ENCODE data around the gene CFAP46. TPM values are rescaled to one million over a fixed set of nuclear protein-coding genes. Genes with fewer than 3 reads are reported as not detected.
"Not testable (repeated sequence)": the region's sequence is repeated elsewhere in the genome, so short reads cannot be mapped to it uniquely, and the experiment has no call there.

CFAP46 gene
- total RNA-seq, 1 experiment from 2014 or later, result not detected

DNA sequence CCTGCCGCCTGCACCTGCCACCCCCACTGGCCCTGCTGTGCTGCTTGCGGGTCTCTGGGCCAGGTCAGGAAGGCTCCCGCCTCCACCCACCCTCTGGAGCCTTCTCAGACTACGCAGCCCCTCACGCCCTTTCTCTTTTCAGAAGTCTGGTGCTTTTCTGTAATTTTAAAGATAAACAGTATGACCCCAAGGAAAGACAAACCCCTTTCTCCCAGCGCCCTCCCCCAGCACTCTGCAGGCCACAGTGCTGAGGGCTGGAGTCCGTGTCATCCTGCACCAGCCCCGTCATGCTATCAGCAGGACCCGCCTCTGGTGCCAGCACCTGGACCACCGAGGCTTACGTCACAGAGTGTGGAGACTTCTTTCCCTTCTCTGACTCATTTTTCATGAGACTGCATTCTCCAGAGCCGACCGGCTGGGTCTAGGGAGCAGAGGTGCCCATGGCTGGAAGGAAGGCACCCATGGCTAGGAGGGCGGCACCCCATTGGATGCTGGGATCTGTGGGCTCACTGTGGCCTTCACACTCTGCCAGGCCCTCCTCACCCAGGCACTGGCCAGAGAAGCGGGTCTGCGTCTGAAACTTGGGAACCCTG, 53.4 kb downstream of the CFAP46 start:
- Mint-ChIP-seq H3K27ac (ENCODE audit: unreplicated experiment) (no peak overlapping the region), H3K4me3 (ENCODE audit: low read depth, unreplicated experiment) (no peak overlapping the region), H3K27me3 (ENCODE audit: unreplicated experiment) (peaks cover 84% of the 10 kb centered on the region), H3K9me3 (ENCODE audit: low read depth, unreplicated experiment) (no peaks in the 10 kb centered on the region), H3K4me1 (ENCODE audit: low read depth, unreplicated experiment) (no peaks in the 10 kb centered on the region), H3K36me3 (ENCODE audit: insufficient read depth, unreplicated experiment) (no peaks in the 10 kb centered on the region)
- TF ChIP-seq, protein P1, sequence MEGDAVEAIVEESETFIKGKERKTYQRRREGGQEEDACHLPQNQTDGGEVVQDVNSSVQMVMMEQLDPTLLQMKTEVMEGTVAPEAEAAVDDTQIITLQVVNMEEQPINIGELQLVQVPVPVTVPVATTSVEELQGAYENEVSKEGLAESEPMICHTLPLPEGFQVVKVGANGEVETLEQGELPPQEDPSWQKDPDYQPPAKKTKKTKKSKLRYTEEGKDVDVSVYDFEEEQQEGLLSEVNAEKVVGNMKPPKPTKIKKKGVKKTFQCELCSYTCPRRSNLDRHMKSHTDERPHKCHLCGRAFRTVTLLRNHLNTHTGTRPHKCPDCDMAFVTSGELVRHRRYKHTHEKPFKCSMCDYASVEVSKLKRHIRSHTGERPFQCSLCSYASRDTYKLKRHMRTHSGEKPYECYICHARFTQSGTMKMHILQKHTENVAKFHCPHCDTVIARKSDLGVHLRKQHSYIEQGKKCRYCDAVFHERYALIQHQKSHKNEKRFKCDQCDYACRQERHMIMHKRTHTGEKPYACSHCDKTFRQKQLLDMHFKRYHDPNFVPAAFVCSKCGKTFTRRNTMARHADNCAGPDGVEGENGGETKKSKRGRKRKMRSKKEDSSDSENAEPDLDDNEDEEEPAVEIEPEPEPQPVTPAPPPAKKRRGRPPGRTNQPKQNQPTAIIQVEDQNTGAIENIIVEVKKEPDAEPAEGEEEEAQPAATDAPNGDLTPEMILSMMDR (IDR thresholded peaks at IDR 0.05; ENCODE audit: unreplicated experiment), result no peak
- no TSS peak for BruUV-seq (replicated peaks)
- no peak for DNase-seq
- CTCF ChIA-PET, result no interaction called here
- intact Hi-C loops (cut with micrococcal nuclease; ENCODE audit: unreplicated experiment), result no loop called here

DNA sequence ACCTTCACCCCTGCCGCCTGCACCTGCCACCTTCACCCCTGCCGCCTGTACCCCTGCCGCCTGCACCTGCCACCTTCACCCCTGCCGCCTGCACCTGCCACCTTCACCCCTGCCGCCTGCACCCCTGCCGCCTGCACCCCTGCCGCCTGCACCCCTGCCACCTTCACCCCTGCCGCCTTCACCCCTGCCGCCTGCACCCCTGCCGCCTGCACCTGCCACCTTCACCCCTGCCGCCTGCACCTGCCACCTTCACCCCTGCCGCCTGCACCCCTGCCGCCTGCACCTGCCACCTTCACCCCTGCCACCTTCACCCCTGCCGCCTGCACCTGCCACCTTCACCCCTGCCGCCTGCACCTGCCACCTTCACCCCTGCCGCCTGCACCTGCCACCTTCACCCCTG, 53.9 kb downstream of the CFAP46 start:
- H3K4me1 Mint-ChIP-seq (ENCODE audit: low read depth, unreplicated experiment); H3K9me3 Mint-ChIP-seq (ENCODE audit: low read depth, unreplicated experiment); DNase-seq; intact Hi-C loops (cut with micrococcal nuclease; ENCODE audit: unreplicated experiment); H3K36me3 Mint-ChIP-seq (ENCODE audit: insufficient read depth, unreplicated experiment); H3K27ac Mint-ChIP-seq (ENCODE audit: unreplicated experiment); BruUV-seq (replicated peaks); CTCF ChIA-PET; H3K4me3 Mint-ChIP-seq (ENCODE audit: low read depth, unreplicated experiment): not testable (repeated sequence)
- peaks cover 84% of the 10 kb centered on the region for H3K27me3 Mint-ChIP-seq (ENCODE audit: unreplicated experiment)

DNA sequence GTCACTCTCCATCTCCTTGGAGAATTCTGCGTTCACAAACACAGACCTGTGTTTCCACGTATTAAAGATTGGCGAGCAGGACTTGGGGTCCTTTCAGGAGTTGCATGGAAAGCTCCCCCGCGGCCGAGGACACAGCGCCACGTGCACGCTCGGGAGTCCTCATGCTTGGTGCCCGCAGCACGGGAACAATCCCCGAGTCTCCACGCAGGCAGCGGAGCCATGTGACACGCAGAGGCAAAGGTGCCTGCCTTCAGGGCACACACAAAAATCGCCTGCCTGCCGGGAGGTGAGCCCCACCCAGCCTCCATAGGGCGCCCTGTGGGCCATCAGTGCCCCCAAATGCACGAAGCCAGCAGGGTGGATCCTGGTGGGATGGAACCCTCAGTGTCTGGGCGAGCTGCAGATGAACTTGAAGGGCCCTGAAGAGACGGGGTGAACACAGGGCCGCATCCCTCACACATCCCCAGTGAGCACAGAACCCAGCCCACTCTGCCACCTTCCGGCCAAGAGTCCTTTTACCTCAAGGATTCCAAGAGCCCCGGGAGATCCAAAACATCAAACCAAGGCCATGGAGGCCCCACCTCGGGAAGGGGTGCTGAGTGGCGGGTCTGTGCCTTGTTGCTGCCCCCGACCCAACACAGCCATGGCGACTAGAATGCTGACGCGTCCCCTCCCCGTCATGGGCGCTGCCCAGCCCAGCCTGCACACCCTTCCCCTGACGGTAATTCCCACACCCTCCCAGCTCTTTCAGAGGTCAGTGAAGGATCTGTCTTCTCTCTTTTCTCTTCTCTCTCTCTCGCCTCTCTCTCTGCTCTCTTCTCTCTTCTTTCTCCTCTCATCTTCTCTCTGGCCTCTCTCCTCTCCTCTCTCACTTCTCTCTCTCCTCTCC, 55.9 kb downstream of the CFAP46 start:
- Mint-ChIP-seq H3K27ac (ENCODE audit: unreplicated experiment) (no peak overlapping the region), H3K27me3 (ENCODE audit: unreplicated experiment) (peaks cover 84% of the 10 kb centered on the region), H3K9me3 (ENCODE audit: low read depth, unreplicated experiment) (no peaks in the 10 kb centered on the region), H3K36me3 (ENCODE audit: insufficient read depth, unreplicated experiment) (no peaks in the 10 kb centered on the region), H3K4me3 (ENCODE audit: low read depth, unreplicated experiment) (no peak overlapping the region), H3K4me1 (ENCODE audit: low read depth, unreplicated experiment) (no peaks in the 10 kb centered on the region)
- CTCF ChIA-PET, result interaction anchor here (1.6 kb wide), 1 partner anchor 12 kb away, joined by 3 read pairs; no protein-coding TSS in a partner anchor
- TF ChIP-seq, protein P1 (IDR thresholded peaks at IDR 0.05; ENCODE audit: unreplicated experiment), result no peak
- intact Hi-C loops (cut with micrococcal nuclease; ENCODE audit: unreplicated experiment), result loop anchor here (2.0 kb wide), 1 partner anchor 232 kb away; no protein-coding TSS in a partner anchor
- no TSS peak for BruUV-seq (replicated peaks)
- peak; percentile 33 for DNase-seq

DNA sequence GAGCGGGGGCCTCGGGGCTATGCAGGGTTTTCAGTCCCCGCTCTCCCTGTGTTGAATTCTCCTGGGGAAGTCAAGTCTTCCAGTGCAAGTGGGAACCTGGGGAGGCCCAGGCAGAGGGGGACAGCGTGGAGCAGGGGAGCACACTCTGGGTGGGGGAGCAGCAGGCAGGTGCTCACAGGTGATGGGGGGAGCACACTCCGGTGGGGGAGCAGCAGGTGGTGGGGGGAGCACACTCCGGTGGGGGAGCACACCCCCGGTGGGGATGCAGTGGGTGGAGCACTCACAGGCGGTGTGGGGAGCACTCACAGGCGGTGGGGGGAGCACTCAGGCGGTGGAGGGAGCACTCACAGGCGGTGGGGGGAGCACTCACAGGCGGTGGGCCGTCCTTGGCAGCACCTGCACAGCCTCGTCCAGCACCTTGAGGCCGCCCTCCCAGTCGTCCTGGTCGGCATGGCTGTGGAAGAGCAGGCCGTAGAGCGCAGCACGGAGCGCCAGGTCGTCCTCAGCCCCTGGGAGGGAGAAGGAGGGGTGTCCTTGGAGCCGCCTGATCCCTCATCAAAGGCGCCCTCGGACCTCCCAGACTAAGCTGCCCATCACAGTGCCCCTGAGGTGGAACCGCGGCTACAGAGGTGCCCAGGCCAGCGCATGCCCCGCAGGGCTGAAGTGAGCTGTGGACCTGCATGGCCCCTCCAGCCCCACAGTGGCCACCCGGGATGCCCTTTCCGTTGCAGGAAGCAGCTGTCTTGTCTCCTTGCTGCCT, 56.7 kb downstream of the CFAP46 start:
- CTCF ChIA-PET, result interaction anchor here (1.6 kb wide), 1 partner anchor 13 kb away, joined by 3 read pairs; no protein-coding TSS in a partner anchor
- BruUV-seq (replicated peaks), result no TSS peak
- Mint-ChIP-seq H3K4me3 (ENCODE audit: low read depth, unreplicated experiment) (no peak overlapping the region), H3K36me3 (ENCODE audit: insufficient read depth, unreplicated experiment) (no peaks in the 10 kb centered on the region), H3K4me1 (ENCODE audit: low read depth, unreplicated experiment) (no peaks in the 10 kb centered on the region), H3K9me3 (ENCODE audit: low read depth, unreplicated experiment) (no peaks in the 10 kb centered on the region), H3K27ac (ENCODE audit: unreplicated experiment) (no peak overlapping the region), H3K27me3 (ENCODE audit: unreplicated experiment) (peaks cover 76% of the 10 kb centered on the region)
- TF ChIP-seq, protein P1 (IDR thresholded peaks at IDR 0.05; ENCODE audit: unreplicated experiment), result no peak
- intact Hi-C loops (cut with micrococcal nuclease; ENCODE audit: unreplicated experiment), result loop anchor here (2.0 kb wide), 1 partner anchor 231 kb away; no protein-coding TSS in a partner anchor
- no peak for DNase-seq

All from Calu3 (cell line).